Measurements from ENCODE around the gene BCL2L1.

Gene BCL2L1

DNA sequence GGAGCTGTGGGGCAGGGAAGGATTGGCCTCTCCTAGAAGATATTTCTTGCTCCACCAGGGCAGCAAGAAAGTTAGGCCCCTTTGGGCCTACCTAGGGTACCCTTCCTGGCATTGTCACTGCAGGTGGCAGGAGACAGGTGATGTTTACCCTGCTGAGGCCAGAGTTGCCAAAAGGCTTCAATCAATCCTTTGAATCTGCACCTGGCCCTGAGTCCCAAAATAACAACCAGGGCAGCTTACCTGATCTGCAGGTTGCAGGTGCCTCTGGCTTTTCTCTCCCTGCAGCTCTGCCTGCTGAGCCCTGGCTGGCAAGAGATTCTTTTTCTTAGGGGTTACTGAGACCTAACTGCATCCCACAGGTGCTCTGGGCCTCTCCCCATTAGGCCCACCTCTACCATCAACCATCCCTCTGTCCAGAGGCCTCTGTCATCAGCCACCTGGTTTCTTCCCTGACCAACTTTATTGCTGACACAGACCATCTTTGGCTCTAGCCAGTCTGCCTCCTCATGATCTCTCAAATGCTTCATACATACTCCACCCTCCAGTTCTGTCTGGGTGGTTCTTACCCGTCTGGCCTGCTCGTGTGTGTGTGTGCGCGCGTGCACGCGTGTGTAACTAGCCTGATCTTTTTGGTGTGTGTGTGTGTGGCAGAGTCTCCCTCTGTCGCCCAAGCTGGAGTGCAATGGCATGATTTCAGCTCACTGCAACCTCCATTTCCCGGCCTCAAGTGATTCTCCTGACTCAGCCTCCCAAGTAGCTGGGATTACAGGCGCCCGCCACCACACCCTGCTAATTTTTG lies 13.7 kb downstream of the BCL2L1 start:
- peak; percentile 9 for DNase-seq

DNA sequence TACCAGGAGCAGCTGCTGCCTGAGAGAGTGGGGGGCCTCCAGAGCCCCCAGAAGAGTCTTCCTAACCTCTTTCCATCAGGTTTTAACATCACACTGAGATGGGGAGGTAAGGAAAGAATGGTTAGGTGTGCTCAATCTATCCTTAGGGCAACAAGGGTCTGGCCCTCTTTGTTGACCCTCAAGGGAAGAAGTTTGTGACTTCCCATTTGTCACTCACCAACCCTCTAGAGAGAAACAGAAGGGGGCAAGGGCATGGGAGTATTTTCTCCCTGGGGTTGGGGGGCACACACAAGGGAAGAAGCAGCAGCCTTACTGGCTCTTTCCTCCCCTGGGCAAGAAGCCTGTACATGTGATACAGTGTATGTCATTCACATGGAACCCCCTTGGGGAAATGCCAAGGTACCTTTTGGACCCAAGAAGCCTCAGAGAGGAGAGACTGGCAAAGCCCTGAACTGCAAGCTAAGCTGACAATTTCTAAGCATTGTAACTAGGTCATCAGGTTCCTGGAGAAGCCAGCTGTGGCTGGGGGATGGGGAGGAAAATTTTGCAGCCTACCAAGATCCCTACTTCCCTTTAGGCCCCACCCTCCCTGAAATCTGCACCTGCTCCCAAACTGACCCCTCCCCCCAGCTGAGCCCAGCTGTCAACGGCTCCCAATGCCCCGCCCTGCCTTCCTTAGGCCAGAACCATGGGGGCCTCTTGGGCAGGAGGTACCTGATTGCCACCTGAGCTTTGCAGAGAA lies 14.5 kb downstream of the BCL2L1 start:
- DNase-seq = peak; percentile 59

GRCh38 chr20:31707258-31707615 lies 15.4 kb downstream of the BCL2L1 start:
- no peak for DNase-seq

DNA sequence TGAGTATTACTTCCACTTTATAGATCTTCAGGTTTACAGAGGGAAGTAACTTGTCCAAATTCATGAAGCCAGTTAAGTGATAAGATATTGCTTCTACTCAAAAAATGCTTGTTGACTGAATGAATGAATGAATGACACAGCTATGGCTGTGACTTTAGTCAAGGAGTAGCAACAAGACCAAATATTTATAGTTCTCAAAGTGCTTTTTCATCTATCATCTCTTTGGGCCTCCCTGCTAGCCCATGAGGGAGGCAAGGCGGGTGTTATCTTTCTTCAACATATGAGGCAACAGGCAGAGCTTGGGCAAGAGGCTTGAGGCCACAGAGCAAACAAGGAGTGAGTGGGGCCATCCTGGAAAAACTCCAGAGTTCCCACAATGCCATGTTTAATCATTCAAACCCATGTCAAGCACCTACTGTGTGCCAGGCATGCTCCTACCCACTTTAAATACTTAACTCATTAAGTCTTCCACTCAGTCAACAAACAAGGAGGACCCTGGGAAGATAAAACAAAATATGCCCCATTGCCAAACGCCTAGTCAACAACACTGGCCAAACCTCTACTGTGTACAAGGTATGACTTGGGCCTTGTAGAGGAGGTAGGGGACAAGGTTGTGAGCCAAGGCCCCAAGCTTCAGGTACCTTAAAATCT lies 15.9 kb downstream of the BCL2L1 start:
- DNase-seq = peak; percentile 48

DNA sequence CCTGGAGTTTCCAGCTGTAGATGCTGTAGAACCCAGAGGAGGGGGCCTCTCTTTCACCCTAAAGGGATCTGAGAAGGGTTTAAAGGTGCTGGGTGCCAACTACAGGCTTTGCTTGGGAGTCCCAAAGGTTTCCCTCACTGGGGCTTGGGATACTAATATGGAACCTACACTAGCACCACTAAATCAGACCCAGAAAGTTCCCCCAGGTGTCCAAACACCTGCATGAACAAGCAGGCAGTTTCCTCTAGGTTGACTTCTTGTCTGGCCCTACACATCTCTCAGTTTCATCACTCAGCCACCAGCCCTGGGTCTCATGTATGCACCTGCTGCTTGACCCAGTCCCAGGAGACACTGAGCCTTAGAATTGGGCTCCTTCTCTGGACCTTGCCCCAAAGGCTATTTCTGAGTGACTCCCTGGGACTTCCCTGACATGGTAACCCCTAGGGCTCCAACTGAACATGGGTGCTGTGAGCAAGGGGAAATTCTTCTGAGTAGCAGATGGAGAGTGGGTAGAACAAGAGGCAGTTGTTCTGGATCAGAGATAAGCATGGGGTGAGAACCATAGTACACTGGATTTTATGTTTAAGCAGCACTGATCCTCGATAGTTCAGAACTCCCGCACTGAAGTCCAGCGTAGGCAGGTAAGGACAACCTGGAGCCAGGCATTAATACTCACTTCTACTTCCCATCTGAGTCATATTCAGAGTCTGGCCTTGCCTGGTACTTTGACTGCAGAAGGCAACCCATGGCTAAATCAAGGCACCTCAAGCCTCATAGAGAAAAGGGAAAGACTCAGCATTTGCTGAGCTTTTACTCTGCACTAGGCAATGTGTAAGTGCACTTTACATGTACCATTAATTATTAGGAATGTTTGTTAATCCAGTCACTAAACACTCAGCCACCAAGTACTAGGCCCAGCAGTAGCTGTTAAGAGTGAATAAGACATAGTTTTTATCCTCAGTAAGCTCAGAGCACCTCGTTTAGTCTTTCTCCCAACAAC lies 16.8 kb downstream of the BCL2L1 start:
- no peak for DNase-seq

GRCh38 chr20:31705191-31705590 lies 17.5 kb downstream of the BCL2L1 start:
- DNase-seq = no peak

DNA sequence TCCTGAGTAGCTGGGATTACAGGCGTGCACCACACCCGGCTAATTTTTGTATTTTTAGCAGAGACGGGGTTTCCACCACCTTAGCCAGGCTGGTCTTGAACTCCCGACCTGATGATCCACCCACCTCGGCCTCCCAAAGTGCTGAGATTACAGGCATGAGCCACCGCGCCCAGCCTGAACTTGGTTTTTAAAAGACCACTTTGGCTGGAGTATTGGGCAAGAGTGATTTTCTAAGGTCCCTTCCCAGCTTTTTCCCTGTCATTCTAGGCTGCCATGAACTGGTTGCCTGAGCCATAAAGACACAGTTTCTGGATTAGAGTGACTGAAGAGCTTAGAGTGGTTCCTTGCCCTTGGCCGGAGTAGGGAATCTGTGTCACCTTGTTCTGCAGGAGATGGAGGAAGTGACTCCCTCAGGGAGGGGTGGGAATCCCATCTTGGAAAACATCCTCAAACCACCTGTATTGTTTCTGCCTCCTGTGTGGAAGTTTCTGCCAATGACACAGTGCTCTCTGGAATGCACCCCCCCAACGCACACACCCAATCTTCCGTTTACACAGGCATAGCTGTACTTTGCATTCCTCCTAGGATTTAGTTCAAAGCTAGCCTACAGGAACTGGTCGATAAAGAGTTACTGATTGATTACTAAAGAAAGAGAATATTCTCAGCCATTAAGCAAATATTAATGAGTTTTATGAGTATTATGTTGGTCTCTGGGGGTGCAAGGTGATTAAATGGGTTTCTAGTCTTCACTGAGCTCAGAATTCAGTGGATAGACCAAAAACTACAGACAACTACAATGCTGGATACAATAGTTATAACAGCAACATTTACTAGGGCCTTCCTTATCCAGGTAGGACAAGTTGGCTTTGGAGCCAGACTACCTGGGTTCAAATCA lies 18.2 kb downstream of the BCL2L1 start:
- DNase-seq = no peak

GRCh38 chr20:31701591-31701990 lies 21.1 kb downstream of the BCL2L1 start:
- no peak for DNase-seq

DNA sequence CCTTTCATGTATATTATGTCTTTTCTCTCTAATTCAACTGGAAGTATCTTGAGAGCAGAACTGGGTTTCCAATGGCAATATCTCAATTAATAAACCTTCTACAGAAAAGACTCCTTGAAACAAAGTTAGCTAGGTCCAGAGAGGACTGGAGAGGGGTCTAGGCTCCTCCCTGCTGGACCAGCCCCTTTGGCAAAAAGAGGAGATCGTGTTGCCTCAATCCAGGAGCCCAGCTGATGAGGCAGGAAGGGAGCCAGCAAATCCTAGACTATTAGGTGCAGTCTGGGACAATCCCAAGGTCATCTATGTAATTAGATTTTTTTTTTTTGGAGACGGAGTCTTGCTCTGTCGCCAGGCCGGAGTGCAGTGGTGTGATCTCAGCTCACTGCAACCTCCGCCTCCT lies 21.9 kb downstream of the BCL2L1 start:
- DNase-seq = no peak

DNA sequence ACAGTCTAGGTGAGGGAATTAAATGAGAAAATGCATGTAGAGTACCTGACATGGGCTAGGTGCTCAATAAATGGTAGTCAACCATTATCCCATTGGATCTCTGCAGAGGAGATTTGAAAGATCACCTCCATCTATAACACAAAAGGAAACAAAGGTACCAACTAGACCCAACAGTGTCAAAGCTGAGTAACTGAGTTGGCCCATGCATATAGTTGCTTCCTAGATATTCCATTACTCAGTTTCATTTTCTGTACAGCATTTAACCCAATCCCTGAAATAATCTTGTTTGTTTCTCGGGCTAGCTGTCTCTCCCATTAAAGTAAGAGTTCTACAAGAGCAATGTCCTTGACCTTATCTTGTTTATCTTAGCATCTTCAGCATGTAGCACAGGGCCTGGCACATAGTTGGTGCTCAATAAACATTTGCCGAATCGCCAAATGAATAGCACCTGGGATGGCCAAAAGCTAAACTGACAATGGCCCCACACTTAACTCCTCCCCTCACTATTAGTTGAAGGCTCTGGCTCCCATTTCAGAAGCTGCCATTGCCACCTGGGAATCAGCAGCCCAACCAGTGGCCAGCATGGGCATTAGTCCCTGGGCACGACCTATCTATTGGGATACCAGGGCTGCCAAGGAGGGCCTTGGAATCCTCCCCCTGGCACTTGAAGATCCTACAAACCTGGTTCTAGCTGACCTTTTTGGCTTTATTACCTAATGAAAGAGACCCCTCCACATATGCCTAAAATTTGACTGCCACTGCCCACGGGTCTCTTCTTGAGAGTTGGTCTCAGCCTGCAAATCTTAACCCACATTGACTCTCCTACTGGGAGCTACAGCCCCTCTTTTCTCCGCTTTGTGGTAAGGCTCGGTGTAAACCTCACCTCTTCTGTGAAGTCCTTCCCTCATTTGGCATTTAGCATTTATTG lies 22.6 kb downstream of the BCL2L1 start:
- no peak for DNase-seq

GRCh38 chr20:31698803-31699718 lies 23.6 kb downstream of the BCL2L1 start:
- DNase-seq = peak; percentile 87

- DNase-seq = no peak
Measured at GRCh38 chr20:31698243-31698802, 24.3 kb downstream of the BCL2L1 start.

- DNase-seq = no peak
Measured at GRCh38 chr20:31695849-31696804, 26.5 kb downstream of the BCL2L1 start.

GRCh38 chr20:31694842-31695593 lies 27.6 kb downstream of the BCL2L1 start:
- DNase-seq = no peak

GRCh38 chr20:31693987-31694661 lies 28.5 kb downstream of the BCL2L1 start:
- DNase-seq = no peak

GRCh38 chr20:31693402-31693801 lies 29.3 kb downstream of the BCL2L1 start:
- no peak for DNase-seq

All from MV-4-11 (cell line).